ENCODE data around the gene OTUB2.

GRCh38 chr14:94009767-94010166, 16.4 kb upstream of the OTUB2 start:
- no peak for TF ChIP-seq POLR2AphosphoS5 (IDR thresholded peaks at IDR 0.05)
- no peak for TF ChIP-seq POLR2A (IDR thresholded peaks at IDR 0.05; ENCODE audit: low read depth)
